Progenitor cell of endocrine pancreas (in vitro differentiated cells): Measurements from ENCODE around the gene VPS45. TPM values are rescaled to one million over a fixed set of nuclear protein-coding genes. Genes with fewer than 3 reads are reported as not detected.
"Not testable (repeated sequence)": the region's sequence is repeated elsewhere in the genome, so short reads cannot be mapped to it uniquely, and the experiment has no call there.

Experiments
- DNase-seq: peaks from one replicate; pipeline ENCODE4 v3.0.0; 2021; ENCODE audit warnings: low spot score; ENCODE audit not compliant: unreplicated experiment
- H3K27ac Mint-ChIP-seq: 2 replicates; pipeline ENCODE4 v1.8.0; 2021; ENCODE audit warnings: mild to moderate bottlenecking, moderate library complexity, mixed read lengths
- H3K27me3 Mint-ChIP-seq: 2 replicates; pipeline ENCODE4 v1.8.0; 2021; ENCODE audit warnings: mixed read lengths
- H3K36me3 Mint-ChIP-seq: 2 replicates; pipeline ENCODE4 v1.8.0; 2022; ENCODE audit warnings: mixed read lengths; ENCODE audit not compliant: insufficient read depth
- H3K4me1 Mint-ChIP-seq: 2 replicates; pipeline ENCODE4 v1.8.0; 2021; ENCODE audit warnings: low read depth, mixed read lengths
- H3K4me3 Mint-ChIP-seq: 2 replicates; pipeline ENCODE4 v1.8.0; 2021; ENCODE audit warnings: low read depth, mild to moderate bottlenecking, moderate library complexity, mixed read lengths
- H3K9me3 Mint-ChIP-seq: 2 replicates; pipeline ENCODE4 v1.8.0; 2021; ENCODE audit warnings: low read depth, mixed read lengths
- CTCF ChIP-seq: fragments of 200-600 bp; sonication (generic); IDR thresholded peaks from one replicate; pipeline ENCODE4 v1.5.0; 2021; ENCODE audit warnings: antibody characterized with exemption, mild to moderate bottlenecking; ENCODE audit not compliant: unreplicated experiment
- total RNA-seq: library from RNA; stranded (reverse); gene quantifications from 2 replicates; pipeline ENCODE4 v1.2.1, GENCODE V29; 2021

Gene VPS45
- total RNA-seq, 1 donor from 2014 or later, result 53.0 TPM

- no peaks in the 10 kb centered on the region for H3K4me1 Mint-ChIP-seq
- no peaks in the 10 kb centered on the region for H3K27me3 Mint-ChIP-seq
- no peak overlapping the region for H3K27ac Mint-ChIP-seq
- TF ChIP-seq CTCF, result no peak
- H3K4me3 Mint-ChIP-seq, result no peak overlapping the region
- H3K36me3 Mint-ChIP-seq, result peaks cover 1% of the 10 kb centered on the region
- H3K9me3 Mint-ChIP-seq, result no peaks in the 10 kb centered on the region
- DNase-seq, result no peak
These were observed 13.7 kb upstream of the VPS45 start for GRCh38 chr1:150053926-150054325.

- not testable (repeated sequence) for H3K36me3 Mint-ChIP-seq, H3K27me3 Mint-ChIP-seq, DNase-seq, H3K27ac Mint-ChIP-seq, H3K9me3 Mint-ChIP-seq, H3K4me1 Mint-ChIP-seq, H3K4me3 Mint-ChIP-seq
These were observed 12.1 kb upstream of the VPS45 start for GRCh38 chr1:150055507-150055906.

GRCh38 chr1:150056407-150056806, 11.2 kb upstream of the VPS45 start:
- Mint-ChIP-seq H3K36me3 (peaks cover 1% of the 10 kb centered on the region), H3K4me3 (no peak overlapping the region), H3K27me3 (no peaks in the 10 kb centered on the region), H3K9me3 (no peaks in the 10 kb centered on the region), H3K4me1 (no peaks in the 10 kb centered on the region), H3K27ac (no peak overlapping the region)
- no peak for TF ChIP-seq CTCF
- no peak for DNase-seq

GRCh38 chr1:150060260-150060659, 7.3 kb upstream of the VPS45 start:
- no peak for DNase-seq
- Mint-ChIP-seq H3K36me3 (peaks cover 1% of the 10 kb centered on the region), H3K27me3 (no peaks in the 10 kb centered on the region), H3K27ac (no peak overlapping the region), H3K4me1 (no peaks in the 10 kb centered on the region), H3K4me3 (no peak overlapping the region), H3K9me3 (no peaks in the 10 kb centered on the region)
- TF ChIP-seq CTCF, result no peak

GRCh38 chr1:150061632-150062101, 5.9 kb upstream of the VPS45 start:
- no peak overlapping the region for H3K27ac Mint-ChIP-seq
- peaks cover 1% of the 10 kb centered on the region for H3K36me3 Mint-ChIP-seq
- H3K9me3 Mint-ChIP-seq, result no peaks in the 10 kb centered on the region
- no peaks in the 10 kb centered on the region for H3K27me3 Mint-ChIP-seq
- no peak for TF ChIP-seq CTCF
- DNase-seq, result no peak
- H3K4me3 Mint-ChIP-seq, result no peak overlapping the region
- H3K4me1 Mint-ChIP-seq, result peaks cover 5% of the 10 kb centered on the region

- Mint-ChIP-seq H3K27ac (no peak overlapping the region), H3K36me3 (peaks cover 1% of the 10 kb centered on the region), H3K4me3 (no peak overlapping the region), H3K4me1 (peaks cover 7% of the 10 kb centered on the region), H3K27me3 (no peaks in the 10 kb centered on the region), H3K9me3 (no peaks in the 10 kb centered on the region)
- DNase-seq, result no peak
- TF ChIP-seq CTCF, result no peak
These were observed 5.5 kb upstream of the VPS45 start for GRCh38 chr1:150062113-150062512.
